PC-9 (cell line): ENCODE results near the gene CACNA1H. TPM values are rescaled to one million over a fixed set of nuclear protein-coding genes. Genes with fewer than 3 reads are reported as not detected.

Experiments
- BruUV-seq: library from RNA; stranded (reverse); fragments of 400-500 nt; replicated peaks from 2 replicates; lab custom pipeline; 2021; lab: Mats Ljungman, UMichigan
- CTCF ChIA-PET: fragments of 300-600 bp; sonication (Branson Sonifier 250); formaldehyde crosslinking; loops from one replicate; lab custom pipeline; 2022; ENCODE audit warnings: antibody characterized with exemption; lab: Charles Lee
- POLR2A ChIA-PET: fragments of 300-600 bp; sonication (Branson Sonifier 250); formaldehyde crosslinking; loops from one replicate; lab custom pipeline; 2022; ENCODE audit warnings: antibody characterized with exemption; ENCODE audit not compliant: unreplicated experiment; lab: Charles Lee
- DNase-seq, 2 experiments: peaks; one replicate each; pipeline versions ENCODE4 v3.0.0 to v3.0.0-alpha.2; 2015 to 2022; ENCODE audit warnings: mixed read lengths in 1 of 2
- H2AFZ ChIP-seq: fragments of 200-600 bp; sonication (generic); 2 replicates; pipeline ENCODE4 v1.8.1; 2017; ENCODE audit warnings: antibody characterized with exemption
- H3F3A ChIP-seq: fragments of 200-600 bp; sonication (generic); 2 replicates; pipeline ENCODE4 v1.8.1; 2017; ENCODE audit warnings: antibody characterized with exemption, mild to moderate bottlenecking, low read depth; ENCODE audit not compliant: insufficient read depth
- H3K27ac ChIP-seq: fragments of 200-600 bp; sonication (generic); 2 replicates; pipeline ENCODE4 v1.6.1; 2016; ENCODE audit warnings: mixed run types
- H3K27me3 ChIP-seq: fragments of 200-600 bp; sonication (generic); 2 replicates; pipeline ENCODE4 v1.6.1; 2016; ENCODE audit warnings: low read depth, mixed run types; ENCODE audit not compliant: insufficient read depth
- H3K36me3 ChIP-seq: fragments of 200-600 bp; sonication (generic); 2 replicates; pipeline ENCODE4 v1.6.1; 2016; ENCODE audit warnings: low read depth, mixed run types
- H3K4me1 ChIP-seq: fragments of 200-600 bp; sonication (generic); replicated peaks from 2 replicates; pipeline ENCODE4 v1.6.1; 2016; ENCODE audit warnings: mixed run types; ENCODE audit not compliant: insufficient read depth
- H3K4me2 ChIP-seq: fragments of 200-600 bp; sonication (generic); 2 replicates; pipeline ENCODE4 v1.6.1; 2017; ENCODE audit warnings: mixed run types
- H3K4me3 ChIP-seq: fragments of 200-600 bp; sonication (generic); 2 replicates; pipeline ENCODE4 v1.6.1; 2016; ENCODE audit warnings: mixed run types
- H3K79me2 ChIP-seq: fragments of 200-600 bp; sonication (generic); 2 replicates; pipeline ENCODE4 v1.6.1; 2017; ENCODE audit warnings: low read depth, mixed run types
- H3K9me2 ChIP-seq: fragments of 200-600 bp; sonication (generic); 2 replicates; pipeline ENCODE4 v1.8.1; 2017; ENCODE audit warnings: mild to moderate bottlenecking; ENCODE audit not compliant: insufficient read depth
- H3K9me3 ChIP-seq: fragments of 200-600 bp; sonication (generic); 2 replicates; pipeline ENCODE4 v1.8.1; 2016; ENCODE audit warnings: low read depth; ENCODE audit not compliant: insufficient read depth
- H4K20me1 ChIP-seq: fragments of 200-600 bp; sonication (generic); 2 replicates; pipeline ENCODE4 v1.8.1; 2017; ENCODE audit not compliant: insufficient read depth
- EZH2 ChIP-seq: fragments of 200-600 bp; sonication (generic); IDR thresholded peaks from 2 replicates; pipeline ENCODE4 v1.8.0; 2017; ENCODE audit warnings: antibody characterized with exemption, low read depth
- intact Hi-C: fragments of 100-400 bp; cut with micrococcal nuclease; formaldehyde crosslinking; loops from one replicate; pipeline ENCODE4 v1.10.0; 2022; ENCODE audit not compliant: unreplicated experiment
- total RNA-seq: library from RNA; stranded (reverse); gene quantifications from 2 replicates; pipeline ENCODE4 v1.2.3, GENCODE V29; 2021
- TF ChIP-seq, protein P1 (sequence below): fragments of 200-600 bp; sonication (generic); conservative IDR thresholded peaks from 2 replicates; pipeline ENCODE4 v1.6.1; 2017; ENCODE audit warnings: mixed run types, antibody characterized with exemption, mild to moderate bottlenecking, moderate library complexity

CACNA1H gene
- total RNA-seq, 1 experiment from 2014 or later, result not detected

DNA sequence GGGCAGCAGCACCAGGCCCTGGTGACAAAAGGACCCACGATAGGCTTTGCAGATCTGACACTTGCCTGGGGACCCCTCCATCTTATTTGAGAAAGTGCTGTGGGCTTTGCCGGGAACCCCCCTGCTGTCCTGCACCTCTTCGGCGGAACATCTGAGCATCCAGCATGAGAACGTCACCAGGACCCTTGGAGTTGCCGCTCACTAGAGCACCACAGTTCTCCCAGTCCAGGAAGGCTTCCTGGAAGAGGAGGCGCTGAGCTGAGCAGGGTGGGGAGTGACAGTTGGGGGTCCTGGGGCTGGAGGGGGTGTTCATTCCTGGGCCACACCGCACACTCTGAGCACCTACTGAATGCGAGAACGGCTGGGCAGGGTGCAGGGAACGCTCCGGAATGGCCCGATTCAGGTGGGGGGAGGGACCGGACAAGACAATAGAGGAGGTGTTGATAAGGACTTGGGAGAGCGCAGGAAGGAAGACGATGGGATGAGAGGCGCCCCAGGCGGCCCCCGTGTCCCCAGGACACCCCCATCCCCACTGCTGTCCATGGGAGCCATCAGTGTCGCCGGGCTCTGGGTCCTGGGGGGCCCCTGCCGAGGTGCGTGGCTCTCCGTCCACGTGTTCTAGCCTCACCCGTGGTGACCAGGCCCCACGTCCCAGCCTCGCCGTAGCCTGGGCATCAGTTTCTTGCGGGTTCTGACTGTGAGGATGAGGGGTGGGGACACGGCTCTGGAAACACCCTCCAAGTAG is 24.8 kb upstream of the CACNA1H start:
- H3K9me2 ChIP-seq, result no peaks in the 10 kb centered on the region
- TF ChIP-seq EZH2, result no peak
- TF ChIP-seq, protein P1, sequence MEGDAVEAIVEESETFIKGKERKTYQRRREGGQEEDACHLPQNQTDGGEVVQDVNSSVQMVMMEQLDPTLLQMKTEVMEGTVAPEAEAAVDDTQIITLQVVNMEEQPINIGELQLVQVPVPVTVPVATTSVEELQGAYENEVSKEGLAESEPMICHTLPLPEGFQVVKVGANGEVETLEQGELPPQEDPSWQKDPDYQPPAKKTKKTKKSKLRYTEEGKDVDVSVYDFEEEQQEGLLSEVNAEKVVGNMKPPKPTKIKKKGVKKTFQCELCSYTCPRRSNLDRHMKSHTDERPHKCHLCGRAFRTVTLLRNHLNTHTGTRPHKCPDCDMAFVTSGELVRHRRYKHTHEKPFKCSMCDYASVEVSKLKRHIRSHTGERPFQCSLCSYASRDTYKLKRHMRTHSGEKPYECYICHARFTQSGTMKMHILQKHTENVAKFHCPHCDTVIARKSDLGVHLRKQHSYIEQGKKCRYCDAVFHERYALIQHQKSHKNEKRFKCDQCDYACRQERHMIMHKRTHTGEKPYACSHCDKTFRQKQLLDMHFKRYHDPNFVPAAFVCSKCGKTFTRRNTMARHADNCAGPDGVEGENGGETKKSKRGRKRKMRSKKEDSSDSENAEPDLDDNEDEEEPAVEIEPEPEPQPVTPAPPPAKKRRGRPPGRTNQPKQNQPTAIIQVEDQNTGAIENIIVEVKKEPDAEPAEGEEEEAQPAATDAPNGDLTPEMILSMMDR, result no peak
- no peak overlapping the region for H2AFZ ChIP-seq
- no peak overlapping the region for H3K4me3 ChIP-seq
- H3K27me3 ChIP-seq, result peaks cover 64% of the 10 kb centered on the region
- H3K27ac ChIP-seq, result no peak overlapping the region
- no peaks in the 10 kb centered on the region for H3K36me3 ChIP-seq
- CTCF ChIA-PET, result no interaction called here
- intact Hi-C loops, result no loop called here
- no peaks in the 10 kb centered on the region for H3K9me3 ChIP-seq
- 0 out of 2 replicates have a peak, but pooled peaks cover 3% of the 10 kb centered on the region for H4K20me1 ChIP-seq
- no peaks in the 10 kb centered on the region for H3K4me1 ChIP-seq
- H3K79me2 ChIP-seq, result no peaks in the 10 kb centered on the region
- no peaks in the 10 kb centered on the region for H3F3A ChIP-seq
- no peak for DNase-seq
- no peak overlapping the region for H3K4me2 ChIP-seq
- POLR2A ChIA-PET, result no interaction called here
- BruUV-seq, result no TSS peak

DNA sequence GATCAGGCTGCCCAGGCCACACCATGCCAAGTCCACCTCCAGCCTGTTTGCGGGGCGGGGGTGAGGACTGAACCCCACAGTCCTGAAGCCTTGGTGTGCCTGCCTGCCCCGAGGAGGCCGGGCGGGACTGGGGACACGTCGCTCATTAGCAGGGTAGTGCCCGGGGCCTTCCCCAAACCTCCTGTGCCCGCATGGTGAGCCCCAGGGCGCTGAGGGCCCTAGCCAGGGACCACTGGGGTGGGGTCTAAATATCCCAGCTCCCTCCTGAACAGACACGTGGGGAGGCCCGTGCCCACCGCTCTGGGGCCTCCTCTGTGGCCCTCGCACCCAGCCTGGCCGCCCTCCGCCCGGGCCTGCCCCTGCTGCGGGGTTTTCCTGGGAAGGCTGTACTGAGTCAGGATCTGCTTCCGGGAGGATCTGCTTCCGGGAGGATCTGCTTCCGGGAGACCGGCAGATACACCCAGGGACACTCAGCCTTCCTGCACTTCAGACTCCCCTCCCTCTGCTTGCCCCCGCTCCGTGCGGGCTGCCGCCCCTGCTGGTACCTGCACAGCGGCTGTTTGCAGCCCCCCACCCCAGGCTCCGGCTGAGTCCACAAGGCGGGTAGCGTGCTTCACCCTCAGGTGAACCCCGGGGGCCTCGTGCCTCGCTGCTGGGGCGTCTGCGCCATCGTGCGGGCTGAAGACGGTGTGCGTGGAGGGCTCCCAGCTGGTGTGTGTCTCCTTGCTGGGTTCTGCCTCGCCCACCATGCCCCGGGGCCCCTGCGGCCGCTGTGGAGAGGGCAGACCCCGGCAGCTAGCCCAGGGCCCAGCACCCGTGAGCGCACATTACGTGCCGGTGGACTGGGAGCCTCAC is 23.6 kb upstream of the CACNA1H start:
- Histone ChIP-seq H3K9me2 (no peaks in the 10 kb centered on the region), H3F3A (no peaks in the 10 kb centered on the region), H4K20me1 (0 out of 2 replicates have a peak, but pooled peaks cover 3% of the 10 kb centered on the region), H3K27ac (no peak overlapping the region), H2AFZ (no peak overlapping the region), H3K4me3 (no peak overlapping the region), H3K4me2 (no peak overlapping the region), H3K9me3 (no peaks in the 10 kb centered on the region), H3K79me2 (no peaks in the 10 kb centered on the region), H3K36me3 (no peaks in the 10 kb centered on the region), H3K27me3 (peaks cover 64% of the 10 kb centered on the region), H3K4me1 (no peaks in the 10 kb centered on the region)
- intact Hi-C loops, result no loop called here
- no peak for DNase-seq
- no TSS peak for BruUV-seq
- ChIA-PET CTCF (no interaction called here), POLR2A (no interaction called here)
- TF ChIP-seq, protein P1, result no peak
- no peak for TF ChIP-seq EZH2

DNA sequence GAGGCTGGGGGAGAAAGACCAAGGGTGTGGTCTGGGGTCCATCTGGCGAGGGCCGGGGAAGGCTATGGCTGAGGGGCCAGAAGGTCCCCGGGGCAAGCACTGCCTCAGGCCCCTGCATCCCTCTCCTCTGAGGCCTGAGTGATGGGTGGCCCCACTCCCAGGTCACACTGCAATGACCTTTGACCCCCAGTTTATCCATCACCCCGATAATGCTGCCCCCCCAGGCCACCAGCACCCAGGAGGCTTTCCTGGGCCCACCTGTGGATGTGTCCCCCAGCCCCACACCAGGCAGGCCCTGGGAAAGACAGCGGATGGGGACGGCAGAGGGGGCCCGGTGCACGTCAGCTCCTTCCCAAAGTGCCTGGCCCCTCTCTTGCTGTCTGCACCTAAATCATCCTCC is 22.5 kb upstream of the CACNA1H start:
- peaks cover 63% of the 10 kb centered on the region for H3K27me3 ChIP-seq
- no TSS peak for BruUV-seq
- H2AFZ ChIP-seq, result no peak overlapping the region
- 0 out of 2 replicates have a peak, but pooled peaks cover 3% of the 10 kb centered on the region for H4K20me1 ChIP-seq
- TF ChIP-seq, protein P1, result no peak
- TF ChIP-seq EZH2, result no peak
- H3K4me2 ChIP-seq, result no peak overlapping the region
- ChIA-PET CTCF (no interaction called here), POLR2A (no interaction called here)
- no peaks in the 10 kb centered on the region for H3K9me3 ChIP-seq
- H3K36me3 ChIP-seq, result no peaks in the 10 kb centered on the region
- no peak overlapping the region for H3K4me3 ChIP-seq
- DNase-seq, result no peak
- no peaks in the 10 kb centered on the region for H3K4me1 ChIP-seq
- no peak overlapping the region for H3K27ac ChIP-seq
- no peaks in the 10 kb centered on the region for H3K79me2 ChIP-seq
- intact Hi-C loops, result no loop called here
- no peaks in the 10 kb centered on the region for H3F3A ChIP-seq
- no peaks in the 10 kb centered on the region for H3K9me2 ChIP-seq
